Activated naive CD8-positive, alpha-beta T cell treated with anti-CD3 and anti-CD28 coated beads, Interleukin-2, amount 50 U/mL, for 24 hours (primary cell): Measurements from ENCODE around the gene TTF2.

Experiments
- ATAC-seq: fragments of 150-1000 bp; cut with Tn5 transposase; one replicate; pipeline ENCODE4 v1.10.0; 2021
- DNase-seq: peaks from one replicate; pipeline ENCODE4 v3.0.0; 2021
- H3K27ac Mint-ChIP-seq: one replicate; pipeline ENCODE4 v1.8.0; 2021; ENCODE audit warnings: mild to moderate bottlenecking, mixed read lengths
- H3K27me3 Mint-ChIP-seq: one replicate; pipeline ENCODE4 v1.8.0; 2021; ENCODE audit warnings: mixed read lengths
- H3K36me3 Mint-ChIP-seq: one replicate; pipeline ENCODE4 v1.8.0; 2021; ENCODE audit warnings: low read depth, mixed read lengths
- H3K4me1 Mint-ChIP-seq: one replicate; pipeline ENCODE4 v1.8.0; 2021; ENCODE audit warnings: mixed read lengths
- H3K4me3 Mint-ChIP-seq: one replicate; pipeline ENCODE4 v1.8.0; 2021; ENCODE audit warnings: mild to moderate bottlenecking, moderate library complexity, mixed read lengths
- H3K9me3 Mint-ChIP-seq: one replicate; pipeline ENCODE4 v1.8.0; 2021; ENCODE audit warnings: mixed read lengths

The TTF2 gene

GRCh38 chr1:117060441-117061317 lies 553 bp downstream of the TTF2 start:
- Mint-ChIP-seq H3K4me3 (no peak overlapping the region), H3K27me3 (no peaks in the 10 kb centered on the region), H3K27ac (no peak overlapping the region), H3K9me3 (no peaks in the 10 kb centered on the region), H3K4me1 (peaks cover 61% of the 10 kb centered on the region), H3K36me3 (peaks cover 45% of the 10 kb centered on the region)
- peak; percentile 54 for DNase-seq
- peak; percentile 26 for ATAC-seq

GRCh38 chr1:117061986-117062415 lies 1.9 kb downstream of the TTF2 start:
- peaks cover 53% of the 10 kb centered on the region for H3K36me3 Mint-ChIP-seq
- ATAC-seq: peak; percentile 31
- peaks cover 58% of the 10 kb centered on the region for H3K4me1 Mint-ChIP-seq
- no peak overlapping the region for H3K4me3 Mint-ChIP-seq
- no peaks in the 10 kb centered on the region for H3K9me3 Mint-ChIP-seq
- no peaks in the 10 kb centered on the region for H3K27me3 Mint-ChIP-seq
- no peak for DNase-seq
- H3K27ac Mint-ChIP-seq: no peak overlapping the region

GRCh38 chr1:117066367-117066766 lies 6.2 kb downstream of the TTF2 start:
- DNase-seq (no peak), ATAC-seq (no peak)
- Mint-ChIP-seq H3K9me3 (no peaks in the 10 kb centered on the region), H3K4me1 (peaks cover 57% of the 10 kb centered on the region), H3K4me3 (no peak overlapping the region), H3K27ac (peak overlapping the region; percentile 4), H3K27me3 (no peaks in the 10 kb centered on the region), H3K36me3 (peaks cover 74% of the 10 kb centered on the region)

GRCh38 chr1:117067533-117068370 lies 7.6 kb downstream of the TTF2 start:
- no peak overlapping the region for H3K27ac Mint-ChIP-seq
- peaks cover 68% of the 10 kb centered on the region for H3K36me3 Mint-ChIP-seq
- H3K4me3 Mint-ChIP-seq: no peak overlapping the region
- no peaks in the 10 kb centered on the region for H3K9me3 Mint-ChIP-seq
- DNase-seq (no peak), ATAC-seq (peak; percentile 65)
- H3K4me1 Mint-ChIP-seq: peaks cover 43% of the 10 kb centered on the region
- H3K27me3 Mint-ChIP-seq: no peaks in the 10 kb centered on the region

- no peak for DNase-seq
- Mint-ChIP-seq H3K4me1 (peaks cover 36% of the 10 kb centered on the region), H3K4me3 (no peak overlapping the region), H3K36me3 (peaks cover 69% of the 10 kb centered on the region), H3K27ac (no peak overlapping the region), H3K9me3 (no peaks in the 10 kb centered on the region), H3K27me3 (no peaks in the 10 kb centered on the region)
- no peak for ATAC-seq
Measured at GRCh38 chr1:117068580-117068979, 8.5 kb downstream of the TTF2 start.

GRCh38 chr1:117069220-117069844 lies 9.2 kb downstream of the TTF2 start:
- DNase-seq: no peak
- no peak overlapping the region for H3K4me3 Mint-ChIP-seq
- no peak for ATAC-seq
- H3K36me3 Mint-ChIP-seq: peaks cover 69% of the 10 kb centered on the region
- H3K27me3 Mint-ChIP-seq: no peaks in the 10 kb centered on the region
- no peaks in the 10 kb centered on the region for H3K9me3 Mint-ChIP-seq
- peak overlapping the region; percentile 3 for H3K27ac Mint-ChIP-seq
- peaks cover 30% of the 10 kb centered on the region for H3K4me1 Mint-ChIP-seq

GRCh38 chr1:117070124-117070523 lies 10.0 kb downstream of the TTF2 start:
- H3K4me3 Mint-ChIP-seq: no peak overlapping the region
- ATAC-seq: peak; percentile 67
- H3K27me3 Mint-ChIP-seq: no peaks in the 10 kb centered on the region
- no peaks in the 10 kb centered on the region for H3K9me3 Mint-ChIP-seq
- peaks cover 70% of the 10 kb centered on the region for H3K36me3 Mint-ChIP-seq
- H3K27ac Mint-ChIP-seq: no peak overlapping the region
- peaks cover 32% of the 10 kb centered on the region for H3K4me1 Mint-ChIP-seq
- no peak for DNase-seq

GRCh38 chr1:117076648-117077047 lies 16.5 kb downstream of the TTF2 start:
- ATAC-seq: no peak
- Mint-ChIP-seq H3K4me1 (peaks cover 44% of the 10 kb centered on the region), H3K4me3 (no peak overlapping the region), H3K36me3 (peaks cover 83% of the 10 kb centered on the region), H3K27me3 (no peaks in the 10 kb centered on the region), H3K9me3 (no peaks in the 10 kb centered on the region), H3K27ac (peak overlapping the region; percentile 93)
- DNase-seq: no peak

- peak; percentile 100 for ATAC-seq
- Mint-ChIP-seq H3K27ac (peak overlapping the region; percentile 93), H3K4me3 (peak overlapping the region; percentile 7)
Measured at GRCh38 chr1:117077267-117077666, 17.1 kb downstream of the TTF2 start.

GRCh38 chr1:117079737-117080136 lies 19.6 kb downstream of the TTF2 start:
- no peak for ATAC-seq
- no peak for DNase-seq
- H3K4me1 Mint-ChIP-seq: peaks cover 72% of the 10 kb centered on the region
- H3K27ac Mint-ChIP-seq: no peak overlapping the region
- no peaks in the 10 kb centered on the region for H3K9me3 Mint-ChIP-seq
- no peaks in the 10 kb centered on the region for H3K27me3 Mint-ChIP-seq
- H3K36me3 Mint-ChIP-seq: peaks cover 87% of the 10 kb centered on the region
- H3K4me3 Mint-ChIP-seq: no peak overlapping the region

More at GRCh38 chr1:117077267-117077666, 17.1 kb downstream of the TTF2 start:
- Mint-ChIP-seq H3K27me3 (no peaks in the 10 kb centered on the region), H3K36me3 (peaks cover 86% of the 10 kb centered on the region), H3K4me1 (peaks cover 49% of the 10 kb centered on the region), H3K9me3 (no peaks in the 10 kb centered on the region)
- peak; percentile 43 for DNase-seq

- Mint-ChIP-seq H3K4me3 (no peak overlapping the region), H3K4me1 (peaks cover 34% of the 10 kb centered on the region), H3K27ac (peak overlapping the region; percentile 91), H3K27me3 (no peaks in the 10 kb centered on the region), H3K36me3 (peaks cover 72% of the 10 kb centered on the region), H3K9me3 (no peaks in the 10 kb centered on the region)
- DNase-seq (no peak), ATAC-seq (no peak)
Measured at GRCh38 chr1:117084231-117084630, 24.1 kb downstream of the TTF2 start.

GRCh38 chr1:117087686-117088085 lies 27.6 kb downstream of the TTF2 start:
- peaks cover 30% of the 10 kb centered on the region for H3K4me1 Mint-ChIP-seq
- DNase-seq (no peak), ATAC-seq (no peak)
- H3K9me3 Mint-ChIP-seq: no peaks in the 10 kb centered on the region
- H3K27me3 Mint-ChIP-seq: no peaks in the 10 kb centered on the region
- no peak overlapping the region for H3K27ac Mint-ChIP-seq
- peaks cover 76% of the 10 kb centered on the region for H3K36me3 Mint-ChIP-seq
- no peak overlapping the region for H3K4me3 Mint-ChIP-seq

- no peaks in the 10 kb centered on the region for H3K27me3 Mint-ChIP-seq
- DNase-seq (no peak), ATAC-seq (no peak)
- no peaks in the 10 kb centered on the region for H3K9me3 Mint-ChIP-seq
- peaks cover 77% of the 10 kb centered on the region for H3K36me3 Mint-ChIP-seq
- no peak overlapping the region for H3K27ac Mint-ChIP-seq
- H3K4me3 Mint-ChIP-seq: no peak overlapping the region
- H3K4me1 Mint-ChIP-seq: peaks cover 27% of the 10 kb centered on the region
Measured at GRCh38 chr1:117089996-117090395, 29.9 kb downstream of the TTF2 start.

GRCh38 chr1:117092594-117092993 lies 32.5 kb downstream of the TTF2 start:
- Mint-ChIP-seq H3K27me3 (no peaks in the 10 kb centered on the region), H3K36me3 (peaks cover 78% of the 10 kb centered on the region), H3K9me3 (no peaks in the 10 kb centered on the region), H3K4me1 (peaks cover 27% of the 10 kb centered on the region), H3K27ac (no peak overlapping the region), H3K4me3 (no peak overlapping the region)
- ATAC-seq (no peak), DNase-seq (no peak)
